Activated naive CD4-positive, alpha-beta T cell treated with Interleukin-2 at 50 U/mL for 16 hours (primary cell): ENCODE results near the gene ADAM12.
A peak's percentile ranks its signal among the peaks of the same experiment; 100 is the strongest.
"Not testable (repeated sequence)": the region's sequence is repeated elsewhere in the genome, so short reads cannot be mapped to it uniquely, and the experiment has no call there.

Source experiments
- DNase-seq: peaks from one replicate; pipeline ENCODE4 v3.0.0-alpha.2; 2020

The ADAM12 gene

DNA sequence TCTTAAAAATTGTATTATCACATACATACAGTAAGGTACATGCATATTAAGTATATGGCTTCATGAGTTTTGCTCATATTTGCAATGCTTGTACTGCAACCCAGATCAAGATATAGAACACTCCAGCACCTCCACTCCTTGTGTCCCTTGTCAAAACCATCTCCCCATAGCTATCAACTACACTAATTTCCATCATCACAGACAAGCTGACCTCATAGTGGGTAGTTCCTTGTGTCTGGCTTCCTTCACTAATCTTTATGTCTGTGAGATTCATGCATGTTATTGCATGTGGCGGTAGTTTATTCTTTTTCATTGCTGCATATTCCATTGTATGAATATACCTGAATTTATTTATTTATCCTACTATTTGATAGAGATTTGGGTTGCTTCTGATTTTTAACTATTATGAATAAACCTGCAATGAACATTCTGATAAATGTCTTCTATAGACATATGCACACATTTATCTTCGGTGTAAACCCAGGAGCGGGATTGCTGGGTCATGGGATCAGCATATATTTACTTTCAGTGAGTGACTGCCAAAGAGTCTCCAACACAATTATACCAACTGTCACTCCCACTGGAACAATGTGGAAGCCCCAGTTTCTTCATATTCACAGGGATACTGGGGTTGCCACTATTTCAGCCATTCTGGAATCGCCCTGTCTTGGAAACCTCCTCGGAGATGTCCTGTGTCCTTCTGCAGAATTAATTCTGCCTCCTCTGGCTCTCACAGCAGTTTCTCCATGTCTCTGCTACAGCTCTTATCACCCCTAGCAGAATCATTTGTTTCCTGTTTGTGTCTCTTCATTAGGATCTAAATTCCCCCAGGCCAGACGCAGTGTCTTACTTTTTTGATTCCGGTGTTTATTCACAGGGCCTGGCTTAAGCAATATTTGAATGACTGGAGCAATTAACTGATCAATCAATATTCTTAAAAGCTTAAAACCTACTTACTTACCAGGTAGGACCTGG is 14.7 kb upstream of the ADAM12 start:
- no peak for DNase-seq

DNA sequence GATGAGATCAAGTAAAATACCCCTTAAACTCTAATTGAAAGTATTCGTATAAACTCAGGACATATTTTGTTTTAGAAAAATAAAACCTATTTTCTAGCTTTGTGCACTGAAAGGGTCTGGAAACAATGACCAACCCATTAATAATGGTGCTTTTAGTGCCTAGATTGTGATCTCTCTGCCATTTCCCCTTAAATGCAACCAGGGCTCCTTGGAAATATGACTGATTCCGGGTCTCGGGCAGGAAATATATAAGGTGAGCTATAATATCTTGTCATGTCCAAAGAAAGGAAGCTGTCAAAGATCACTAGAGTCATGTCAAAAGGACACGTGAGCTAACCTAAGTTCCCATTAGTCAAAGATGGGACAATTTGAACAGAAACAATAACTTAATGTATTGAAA is 12.4 kb upstream of the ADAM12 start:
- no peak for DNase-seq

DNA sequence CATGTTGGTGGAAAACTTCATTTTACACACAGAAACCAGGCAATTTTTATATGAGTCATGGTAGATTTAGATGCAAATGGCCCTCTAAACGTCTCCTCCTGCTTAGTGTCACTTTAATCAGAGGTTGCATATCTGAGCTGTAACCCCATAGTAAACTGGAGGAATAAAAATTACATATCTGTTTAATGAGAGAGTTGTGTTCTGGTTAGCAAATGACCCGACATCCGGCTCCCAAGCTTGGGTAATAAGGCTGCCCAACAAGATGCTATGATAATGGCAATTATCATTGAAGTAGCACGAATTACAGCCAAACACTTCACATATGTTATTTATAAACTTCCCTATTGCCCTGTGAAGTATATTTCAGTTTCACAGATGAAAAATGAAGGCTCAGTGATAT is 10.6 kb upstream of the ADAM12 start:
- DNase-seq, result no peak

DNA sequence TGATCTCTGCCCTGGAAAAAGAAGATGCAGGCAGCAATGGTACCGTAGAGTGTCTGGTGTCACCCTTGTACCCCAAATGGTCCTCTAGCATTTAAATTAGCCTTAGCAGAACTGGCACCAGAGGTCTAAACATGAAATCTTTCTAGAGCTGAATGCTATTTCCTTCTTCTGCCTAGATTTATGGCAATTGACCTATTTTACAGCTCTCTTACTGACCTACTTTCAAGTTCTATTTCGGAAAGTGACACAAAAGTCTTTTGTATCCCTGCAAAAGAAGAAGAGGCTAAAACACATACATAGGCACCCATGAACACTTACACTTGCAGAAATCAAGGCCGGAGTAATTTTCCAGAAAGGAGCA is 10.1 kb upstream of the ADAM12 start:
- no peak for DNase-seq

DNA sequence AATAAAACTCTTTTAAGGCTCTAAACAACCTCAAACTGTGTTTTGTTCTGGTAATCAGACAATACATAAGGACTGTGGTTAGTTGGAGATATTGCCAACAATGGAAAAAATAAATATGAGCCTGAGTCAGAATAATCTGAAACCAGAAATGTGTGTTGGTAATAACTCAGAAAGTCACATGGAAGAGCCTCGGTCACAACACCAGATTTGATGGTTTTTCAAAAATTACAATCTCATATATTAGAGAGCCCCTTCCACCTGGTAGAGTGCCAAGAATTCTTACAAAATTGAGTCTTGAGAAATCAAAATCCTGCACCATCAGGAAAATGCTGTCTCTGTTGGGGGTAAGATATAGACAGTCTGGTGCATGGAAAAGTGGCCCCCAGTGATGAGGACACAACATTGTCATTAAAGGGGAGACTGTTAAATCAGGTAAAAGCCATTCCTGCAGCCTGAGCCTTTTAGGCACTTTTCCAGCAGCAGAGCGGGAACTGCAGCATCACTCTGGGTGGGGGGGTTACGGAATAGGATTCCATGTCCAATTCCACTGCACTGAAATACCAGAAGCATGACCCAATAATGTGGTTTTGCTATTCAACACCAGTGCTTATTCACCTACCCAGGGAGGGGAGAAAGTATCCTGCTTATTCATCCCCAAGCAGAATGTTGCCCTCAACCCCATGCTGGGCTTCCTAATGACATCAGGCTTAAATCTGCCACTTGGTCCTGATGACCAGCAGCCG is 9.5 kb upstream of the ADAM12 start:
- DNase-seq, result no peak

DNA sequence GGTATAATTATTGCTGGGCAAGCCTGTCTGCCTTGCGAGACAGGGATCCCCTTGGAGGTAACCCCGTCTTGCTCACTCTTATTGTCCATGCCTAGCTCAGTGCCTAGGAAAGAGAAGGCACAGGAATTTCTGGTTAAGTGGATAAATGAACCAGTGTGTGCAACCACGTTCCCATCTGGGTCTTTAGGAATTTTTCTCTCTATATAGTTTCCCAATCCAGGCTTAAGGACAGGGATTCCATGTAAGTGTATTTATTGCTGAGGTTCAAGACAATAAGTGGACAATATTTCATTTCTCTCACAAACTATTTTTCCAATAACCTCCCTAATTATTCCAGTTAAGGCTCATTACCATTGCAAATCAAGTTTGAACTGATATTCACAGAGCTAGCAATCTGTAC is 8.9 kb upstream of the ADAM12 start:
- no peak for DNase-seq

DNA sequence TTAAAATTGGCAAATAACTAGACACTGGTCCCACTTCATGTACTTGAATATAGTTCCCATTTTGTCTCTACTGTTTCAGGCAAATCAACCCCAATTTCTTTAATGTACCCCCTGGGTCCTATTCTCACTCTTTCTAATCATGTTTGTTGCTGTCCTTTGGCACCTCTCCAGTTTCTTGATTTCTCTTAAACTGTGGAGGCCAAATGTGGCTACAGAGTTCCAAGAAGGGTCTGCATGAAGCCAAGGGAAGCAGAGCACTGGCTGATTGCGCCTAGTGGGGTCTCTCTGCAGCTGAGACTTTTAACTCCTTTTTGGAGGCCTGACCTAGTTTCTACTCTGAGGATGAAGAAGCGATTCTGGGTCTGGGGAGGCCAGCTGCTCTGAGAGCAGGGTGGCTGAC is 6.7 kb upstream of the ADAM12 start:
- no peak for DNase-seq

DNA sequence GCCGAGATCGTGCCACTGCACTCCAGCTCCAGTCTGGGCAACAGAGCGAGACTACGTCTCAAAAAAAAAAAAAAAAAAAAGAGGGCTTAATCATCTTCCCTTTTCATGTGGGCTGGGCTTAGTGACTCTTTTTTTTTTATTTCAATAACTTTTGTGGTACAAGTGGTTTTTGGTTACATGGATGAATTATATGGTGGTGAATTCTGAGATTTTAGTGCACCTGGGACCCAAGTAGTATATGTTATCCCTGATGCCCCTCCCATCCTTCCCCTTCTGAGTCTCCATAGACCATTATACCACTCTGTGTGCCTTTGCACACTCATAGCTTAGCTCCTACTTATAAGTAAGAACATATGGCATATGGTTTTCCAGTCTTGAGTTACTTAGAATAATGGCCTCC is 4.8 kb upstream of the ADAM12 start:
- no peak for DNase-seq

DNA sequence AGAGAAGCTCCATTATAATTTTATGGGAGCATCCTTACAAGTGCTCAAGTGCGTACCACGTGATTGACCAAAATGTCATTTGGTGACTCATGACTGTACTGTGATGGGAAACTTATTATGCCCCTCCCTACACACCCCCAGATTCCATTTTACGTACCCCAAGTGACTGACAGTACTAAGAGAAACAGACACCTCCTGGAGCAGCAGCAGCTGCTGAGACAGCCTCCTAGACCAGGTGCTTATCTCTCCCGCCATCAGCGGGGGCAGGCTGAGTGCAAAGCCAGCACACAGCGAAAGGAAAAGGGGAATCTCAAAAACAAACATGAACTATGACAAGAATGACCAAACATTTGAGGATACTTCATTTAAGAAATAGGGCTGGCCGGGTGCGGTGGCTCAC is 4.2 kb upstream of the ADAM12 start:
- DNase-seq, result peak; percentile 9

DNA sequence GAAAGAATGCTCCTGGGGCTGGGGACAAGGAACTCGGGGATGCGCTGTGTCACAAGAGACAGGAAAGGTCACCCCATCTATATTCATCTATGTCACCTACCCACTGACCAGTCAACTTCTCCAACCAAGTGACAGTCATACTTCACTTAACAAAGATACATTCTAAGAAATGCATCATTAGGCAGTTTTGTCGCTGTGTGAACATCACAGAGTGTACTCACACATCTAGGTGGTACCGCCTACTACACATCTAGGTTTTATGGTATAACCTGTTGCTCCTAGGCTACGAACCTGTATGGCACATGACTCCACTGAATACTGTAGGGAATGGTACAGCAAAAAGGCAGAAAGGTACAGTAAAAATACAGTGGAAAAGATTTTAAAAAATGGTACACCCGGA is 3.8 kb upstream of the ADAM12 start:
- DNase-seq, result no peak

DNA sequence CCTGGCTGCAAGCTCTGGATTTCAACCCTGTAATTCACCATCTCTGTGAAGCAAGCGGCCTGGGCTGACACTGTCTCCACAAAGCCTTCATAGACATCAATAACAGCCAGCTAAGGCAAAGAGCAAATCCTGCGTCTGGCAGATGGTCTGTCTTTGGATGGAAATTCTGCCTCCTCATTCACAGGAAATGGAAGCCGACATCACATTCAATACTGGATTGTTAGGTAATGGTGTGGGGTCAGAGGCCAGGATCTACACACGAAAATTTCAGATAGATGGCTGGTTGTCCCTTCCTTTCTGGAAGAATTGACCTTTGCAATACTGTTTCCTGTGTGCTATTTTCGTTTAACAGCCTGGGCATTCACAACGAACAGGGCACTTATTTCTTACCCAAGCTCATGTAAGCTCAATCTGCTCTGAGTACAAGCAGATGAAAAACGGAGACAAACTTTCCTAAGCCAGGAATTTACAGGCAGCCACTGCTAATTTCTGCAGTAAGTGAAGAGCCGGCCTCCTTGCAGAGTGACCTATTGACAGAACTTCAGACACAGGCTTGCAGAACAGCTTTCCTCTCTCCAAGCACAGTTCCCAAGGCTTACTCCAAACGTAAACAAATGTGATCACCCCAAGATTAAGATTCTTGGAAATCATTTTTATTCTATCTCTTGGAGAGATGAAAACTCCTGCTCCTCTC is 3.1 kb upstream of the ADAM12 start:
- no peak for DNase-seq

DNA sequence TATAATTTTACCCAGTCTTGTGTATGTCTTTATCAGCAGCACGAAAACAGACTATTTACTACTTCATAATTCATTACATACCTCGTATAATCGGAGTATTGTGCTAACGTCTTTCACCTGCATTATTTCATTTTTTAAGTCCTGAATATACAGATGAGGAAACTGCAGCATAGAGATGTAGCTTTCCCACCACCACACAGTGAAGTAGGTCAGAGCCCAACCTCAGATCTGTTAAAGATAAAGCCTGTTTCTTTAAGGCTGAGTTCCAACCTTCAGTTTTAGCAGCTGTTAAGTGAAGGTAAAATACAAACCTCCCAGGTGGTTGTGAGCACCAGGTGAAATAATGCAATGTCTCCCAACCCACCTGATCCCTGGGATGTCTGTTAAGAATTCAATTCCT is 2.0 kb upstream of the ADAM12 start:
- no peak for DNase-seq

DNA sequence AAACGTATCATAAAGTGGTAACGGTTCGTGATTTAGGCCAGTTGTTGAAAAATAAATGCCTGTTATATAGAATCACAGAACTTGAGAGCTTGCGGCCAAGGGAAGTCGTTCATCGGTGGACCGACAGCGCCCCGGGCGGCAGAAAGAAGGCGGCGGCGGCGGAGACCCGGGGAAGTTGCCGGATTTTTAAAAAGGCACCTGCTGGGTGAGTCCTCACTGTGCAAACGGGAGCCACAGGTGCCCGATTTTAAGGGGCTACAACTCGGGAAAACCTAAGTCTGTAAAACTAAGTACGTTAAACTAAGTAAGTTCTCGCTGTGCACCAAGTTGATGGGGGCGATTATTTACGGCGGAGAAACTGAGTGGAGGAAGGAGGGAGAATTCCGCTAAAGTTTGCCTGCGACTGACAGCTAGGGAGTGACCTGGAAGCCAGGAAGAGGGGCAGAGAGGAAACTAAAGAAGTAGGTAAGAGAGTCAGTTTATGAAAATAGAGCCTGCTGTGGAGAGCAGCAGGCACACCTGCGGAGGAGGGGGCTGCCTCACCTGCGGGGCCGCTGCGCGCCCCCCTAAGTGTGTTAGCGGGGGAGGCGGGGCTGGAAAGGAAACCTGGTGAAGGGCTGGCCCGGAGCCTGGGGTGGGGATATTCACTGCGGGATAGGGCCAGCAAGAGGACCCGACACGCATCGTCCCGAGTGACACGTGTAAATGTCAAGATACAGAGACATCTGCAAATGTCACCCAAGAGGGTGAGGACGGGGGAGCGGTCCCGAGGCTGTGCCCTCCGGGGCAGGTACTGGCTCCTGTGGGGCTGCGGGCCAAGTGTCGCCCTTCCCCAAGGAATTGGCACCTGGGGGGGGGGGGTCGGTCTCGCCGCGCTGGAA is 996 bp downstream of the ADAM12 start:
- peak; percentile 63 for DNase-seq

DNA sequence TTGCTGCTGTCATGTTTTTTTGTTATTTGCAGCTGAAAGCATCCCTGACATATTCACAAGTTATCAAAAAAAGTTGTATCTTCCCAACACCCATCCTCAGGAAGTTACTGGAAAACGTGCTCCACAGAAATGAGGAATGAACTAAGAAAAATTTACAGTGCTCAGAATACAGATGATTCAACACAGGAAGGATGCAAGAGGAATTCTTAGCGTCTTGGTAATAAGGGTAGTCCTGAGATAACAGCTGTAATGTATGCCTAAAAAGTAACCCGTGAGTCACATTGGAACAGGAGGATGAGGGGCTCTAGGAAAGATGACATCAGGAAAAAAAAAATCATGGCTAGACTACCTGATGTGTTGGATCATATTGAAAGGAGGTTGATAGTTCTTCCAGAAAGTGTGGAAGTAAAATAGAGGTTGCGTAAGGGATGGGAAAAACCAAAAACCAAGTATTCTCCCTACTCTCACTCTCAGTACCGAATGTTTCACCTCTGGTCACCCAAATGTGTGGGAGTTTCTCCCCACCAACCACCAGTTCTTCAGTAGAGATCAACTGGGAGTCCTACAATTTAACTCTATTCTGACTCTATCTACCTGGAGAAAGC is 3.9 kb downstream of the ADAM12 start:
- DNase-seq, result no peak

DNA sequence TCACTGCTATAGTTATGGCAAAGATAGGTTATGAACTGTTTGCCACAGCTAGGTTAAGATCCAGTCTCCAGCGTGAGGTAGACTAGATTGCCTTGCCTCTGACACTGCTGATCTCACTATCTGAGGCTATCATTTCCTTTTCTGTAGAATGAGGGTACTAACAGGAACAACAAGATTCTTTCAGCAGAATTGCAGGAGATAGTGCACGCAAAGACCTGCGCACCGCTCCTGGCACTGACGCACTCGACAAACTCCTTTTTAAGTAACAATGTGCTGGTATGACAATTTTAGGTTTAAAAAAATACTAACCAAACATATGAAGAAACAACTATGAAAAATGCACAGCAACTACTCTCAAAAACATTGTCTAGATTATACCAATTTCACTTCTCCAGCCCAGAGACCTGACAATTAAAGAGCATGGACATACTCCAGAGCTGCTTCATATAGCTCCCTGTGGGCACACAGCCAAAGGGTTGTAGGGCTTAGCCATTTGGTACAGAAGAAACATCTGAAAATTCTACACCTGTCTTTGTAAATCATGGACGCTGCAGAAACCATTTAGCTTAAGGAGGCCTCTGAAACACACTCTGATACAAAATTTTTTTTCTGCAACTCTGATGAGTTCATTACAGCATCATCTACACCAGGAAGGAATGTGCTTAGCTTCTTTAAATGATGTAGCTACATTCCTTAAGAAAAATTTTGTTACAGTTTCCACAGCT is 7.8 kb downstream of the ADAM12 start:
- no peak for DNase-seq

DNA sequence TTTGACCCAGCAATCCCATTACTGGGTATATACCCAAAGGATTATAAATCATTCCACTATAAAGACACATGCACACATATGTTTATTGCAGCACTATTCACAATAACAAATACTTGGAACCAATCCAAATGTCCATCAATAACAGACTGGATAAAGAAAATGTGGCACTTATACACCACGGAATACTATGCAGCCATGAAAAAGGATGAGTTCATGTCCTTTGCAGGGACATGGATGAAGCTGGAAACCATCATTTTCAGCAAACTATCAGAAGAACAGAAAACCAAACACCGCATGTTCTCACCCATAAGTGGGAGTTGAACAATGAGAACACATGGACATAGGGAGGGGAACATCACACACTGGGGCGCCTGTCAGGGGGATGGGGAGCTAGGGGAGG is 9.1 kb downstream of the ADAM12 start:
- DNase-seq, result not testable (repeated sequence)

DNA sequence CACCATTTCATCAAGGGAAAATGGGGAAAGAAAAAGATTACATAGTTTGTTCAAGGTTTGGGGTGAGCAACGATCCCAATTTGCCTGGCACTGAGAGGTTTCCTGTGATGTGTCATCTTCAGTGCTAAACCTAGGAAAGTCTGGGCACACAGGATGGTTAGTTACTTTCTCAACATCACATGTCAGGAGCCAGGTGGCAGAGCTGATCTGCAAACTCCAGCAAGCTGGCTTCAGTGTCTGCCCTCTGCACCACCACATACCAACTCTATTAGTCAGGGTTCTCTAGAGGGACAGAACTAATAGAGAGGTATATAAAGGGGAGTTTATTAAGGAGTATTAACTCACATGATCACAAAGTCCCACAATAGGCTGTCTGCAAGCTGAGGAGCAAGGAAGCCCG is 11.3 kb downstream of the ADAM12 start:
- DNase-seq, result no peak

DNA sequence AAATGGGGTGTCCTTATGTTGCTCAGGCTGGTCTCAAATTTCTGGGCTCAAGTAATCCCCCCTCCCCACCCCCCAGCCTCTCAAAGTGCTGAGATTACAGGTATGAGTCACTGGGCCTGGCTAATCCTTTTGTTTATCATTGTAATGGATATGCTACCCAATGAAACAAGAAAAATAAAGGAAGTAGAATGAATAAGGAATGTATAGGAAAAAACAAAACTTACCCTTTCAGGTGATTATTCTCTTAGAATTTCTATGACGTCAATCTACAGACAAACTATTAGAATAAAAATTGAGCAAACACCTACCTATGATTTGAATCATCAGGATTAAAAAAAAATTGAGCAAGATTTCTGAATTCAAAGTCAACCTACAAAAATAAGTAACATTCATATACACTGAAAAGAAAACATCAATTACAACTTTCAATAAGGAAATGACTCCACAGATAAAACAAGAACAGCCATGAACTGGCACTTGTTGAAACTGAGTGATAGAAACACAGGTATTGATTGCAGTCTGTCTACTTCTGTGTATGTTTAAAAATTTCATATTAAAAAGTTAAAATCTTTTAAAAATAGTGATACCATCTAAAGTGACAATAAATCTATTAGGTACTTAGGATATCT is 12.2 kb downstream of the ADAM12 start:
- no peak for DNase-seq

DNA sequence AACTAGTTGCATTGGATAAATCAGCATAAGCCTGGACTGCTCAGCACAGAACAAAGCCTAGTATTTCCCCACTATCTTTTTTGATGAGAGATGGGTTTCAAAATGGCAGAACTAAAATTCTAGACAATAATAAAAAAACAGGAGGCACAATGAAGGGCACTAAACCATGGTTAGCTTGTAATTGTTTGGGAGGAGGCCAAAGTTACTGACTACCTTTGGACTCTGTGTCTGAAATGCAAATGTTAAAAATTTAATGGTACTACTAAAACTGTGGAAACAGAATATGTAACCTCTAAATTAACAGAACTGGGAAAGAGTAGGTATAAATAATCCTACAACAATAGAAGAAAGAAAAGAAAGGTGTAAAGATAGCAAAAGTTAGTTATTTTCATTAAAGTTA is 13.0 kb downstream of the ADAM12 start:
- DNase-seq, result no peak

DNA sequence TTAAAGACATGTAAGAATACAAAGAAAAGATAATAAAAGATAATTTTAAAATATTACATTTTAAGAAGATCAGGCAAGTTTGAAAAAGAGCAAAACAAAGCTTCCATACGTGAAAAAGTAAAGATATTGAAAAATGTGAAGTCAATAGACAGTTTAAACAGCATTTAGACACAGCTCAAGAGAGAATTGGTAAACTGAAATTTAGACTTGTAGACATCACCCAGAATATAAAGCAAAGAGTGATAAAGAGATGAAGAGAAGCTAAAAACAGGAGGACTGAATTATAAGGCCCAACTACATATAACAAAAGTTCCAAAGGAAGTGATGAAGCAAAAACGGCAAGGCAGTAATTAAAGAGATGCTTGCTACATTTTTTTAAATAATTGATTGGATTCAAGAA is 13.8 kb downstream of the ADAM12 start:
- no peak for DNase-seq

DNA sequence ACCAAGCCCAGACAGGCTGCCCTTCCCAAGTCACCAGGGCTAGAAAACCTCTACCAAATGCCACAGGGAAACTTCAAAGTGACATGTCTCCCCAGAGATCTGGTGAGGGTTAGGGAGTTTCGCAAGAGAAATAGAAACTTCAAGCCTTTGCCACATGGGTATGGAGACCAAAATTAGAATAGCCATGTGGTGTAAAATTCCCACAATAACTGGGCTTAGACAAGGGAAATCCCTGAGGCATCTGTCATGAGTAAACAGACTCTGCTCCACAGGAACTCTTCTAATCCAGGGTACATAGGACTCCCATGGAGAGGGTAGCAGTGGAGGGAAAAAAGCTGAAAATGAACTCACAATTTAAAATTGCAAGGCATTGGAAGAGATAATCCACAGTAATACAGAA is 14.3 kb downstream of the ADAM12 start:
- DNase-seq, result no peak
